AG08396 (cell line): ENCODE data around the gene LRMDA.
A peak's percentile ranks its signal among the peaks of the same experiment; 100 is the strongest.

Source experiments
- DNase-seq: peaks from one replicate; pipeline ENCODE4 v3.0.0; 2012; ENCODE audit warnings: low spot score, mixed read lengths

Gene LRMDA

GRCh38 chr10:75956624-75957023 lies 525.2 kb downstream of the LRMDA start:
- no peak for DNase-seq

GRCh38 chr10:75957314-75958120 lies 526.1 kb downstream of the LRMDA start:
- no peak for DNase-seq

GRCh38 chr10:75959209-75959608 lies 527.8 kb downstream of the LRMDA start:
- DNase-seq: peak; percentile 64

- DNase-seq: no peak
These were observed 528.5 kb downstream of the LRMDA start for GRCh38 chr10:75959912-75960311.

- no peak for DNase-seq
These were observed 531.1 kb downstream of the LRMDA start for GRCh38 chr10:75962395-75963061.

GRCh38 chr10:75967491-75967890 lies 536.1 kb downstream of the LRMDA start:
- no peak for DNase-seq

- no peak for DNase-seq
These were observed 537.6 kb downstream of the LRMDA start for GRCh38 chr10:75969031-75969430.

GRCh38 chr10:75971402-75972211 lies 540.2 kb downstream of the LRMDA start:
- peak; percentile 21 for DNase-seq

- no peak for DNase-seq
These were observed 541.3 kb downstream of the LRMDA start for GRCh38 chr10:75972491-75973276.

- DNase-seq: no peak
These were observed 542.7 kb downstream of the LRMDA start for GRCh38 chr10:75974080-75974479.

GRCh38 chr10:75976681-75977080 lies 545.3 kb downstream of the LRMDA start:
- DNase-seq: no peak

GRCh38 chr10:75977139-75977538 lies 545.7 kb downstream of the LRMDA start:
- DNase-seq: no peak

- no peak for DNase-seq
These were observed 546.8 kb downstream of the LRMDA start for GRCh38 chr10:75978213-75978612.

GRCh38 chr10:75980419-75981002 lies 549.1 kb downstream of the LRMDA start:
- DNase-seq: no peak

- DNase-seq: peak; percentile 15
These were observed 551.4 kb downstream of the LRMDA start for GRCh38 chr10:75982611-75983369.

- DNase-seq: no peak
These were observed 552.6 kb downstream of the LRMDA start for GRCh38 chr10:75984067-75984466.

- DNase-seq: peak; percentile 39
These were observed 556.2 kb downstream of the LRMDA start for GRCh38 chr10:75987616-75988015.

- DNase-seq: no peak
These were observed 563.1 kb downstream of the LRMDA start for GRCh38 chr10:75994357-75995040.

GRCh38 chr10:75995041-75995430 lies 563.6 kb downstream of the LRMDA start:
- no peak for DNase-seq

GRCh38 chr10:75995720-75996119 lies 564.3 kb downstream of the LRMDA start:
- no peak for DNase-seq
